ENCODE measurements around the gene HOXD4. TPM values are rescaled to one million over a fixed set of nuclear protein-coding genes. Genes with fewer than 3 reads are reported as not detected.

HOXD4 gene
- total and polyA plus RNA-seq, 7 donors: 0.60 to 8.0 (median 3.8) TPM; not detected in 1

- H3K4me1 ChIP-seq: peaks cover 0 to 8% (median 2%) of the 10 kb centered on the region in 4 donors
- peaks cover 12 to 99% (median 75%) of the 10 kb centered on the region in 3 donors for H3K27me3 ChIP-seq
- 66 to 88% methylated on average over 22 of the region's 22 CpGs for WGBS, 2 donors
- H3K4me3 ChIP-seq: no peak overlapping the region
- intact Hi-C loops (cut with DNase I): loop anchor here (10.0 kb wide), 1 partner anchor 665 kb away; no protein-coding TSS in a partner anchor
- peaks cover 0 to 9% (median 0%) of the 10 kb centered on the region in 4 donors for H3K36me3 ChIP-seq
- no peaks in the 10 kb centered on the region for H3K9me3 ChIP-seq
- H3K27ac ChIP-seq: no peak overlapping the region
- DNase-seq: no peak
- TF ChIP-seq POLR2AphosphoS5 (IDR thresholded peaks at IDR 0.05) (no peak), EP300 (IDR thresholded peaks at IDR 0.05) (no peak), POLR2A (IDR thresholded peaks at IDR 0.05) (no peak)
- TF ChIP-seq, protein P1, sequence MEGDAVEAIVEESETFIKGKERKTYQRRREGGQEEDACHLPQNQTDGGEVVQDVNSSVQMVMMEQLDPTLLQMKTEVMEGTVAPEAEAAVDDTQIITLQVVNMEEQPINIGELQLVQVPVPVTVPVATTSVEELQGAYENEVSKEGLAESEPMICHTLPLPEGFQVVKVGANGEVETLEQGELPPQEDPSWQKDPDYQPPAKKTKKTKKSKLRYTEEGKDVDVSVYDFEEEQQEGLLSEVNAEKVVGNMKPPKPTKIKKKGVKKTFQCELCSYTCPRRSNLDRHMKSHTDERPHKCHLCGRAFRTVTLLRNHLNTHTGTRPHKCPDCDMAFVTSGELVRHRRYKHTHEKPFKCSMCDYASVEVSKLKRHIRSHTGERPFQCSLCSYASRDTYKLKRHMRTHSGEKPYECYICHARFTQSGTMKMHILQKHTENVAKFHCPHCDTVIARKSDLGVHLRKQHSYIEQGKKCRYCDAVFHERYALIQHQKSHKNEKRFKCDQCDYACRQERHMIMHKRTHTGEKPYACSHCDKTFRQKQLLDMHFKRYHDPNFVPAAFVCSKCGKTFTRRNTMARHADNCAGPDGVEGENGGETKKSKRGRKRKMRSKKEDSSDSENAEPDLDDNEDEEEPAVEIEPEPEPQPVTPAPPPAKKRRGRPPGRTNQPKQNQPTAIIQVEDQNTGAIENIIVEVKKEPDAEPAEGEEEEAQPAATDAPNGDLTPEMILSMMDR (IDR thresholded peaks at IDR 0.05): no peak
Measured at GRCh38 chr2:176149481-176149938, 1.8 kb upstream of the HOXD4 start.

- intact Hi-C loops (cut with DNase I): loop anchor here (10.0 kb wide), 1 partner anchor 665 kb away; no protein-coding TSS in a partner anchor
- Histone ChIP-seq H3K9me3 (no peaks in the 10 kb centered on the region), H3K27me3 (peaks cover 12 to 99% (median 80%) of the 10 kb centered on the region in 3 donors), H3K36me3 (peaks cover 0 to 9% (median 0%) of the 10 kb centered on the region in 4 donors), H3K4me3 (no peak overlapping the region), H3K4me1 (peaks cover 0 to 8% (median 2%) of the 10 kb centered on the region in 4 donors), H3K27ac (no peak overlapping the region)
- TF ChIP-seq EP300 (IDR thresholded peaks at IDR 0.05) (no peak), POLR2A (IDR thresholded peaks at IDR 0.05) (no peak), POLR2AphosphoS5 (IDR thresholded peaks at IDR 0.05) (no peak)
- TF ChIP-seq, protein P1 (IDR thresholded peaks at IDR 0.05): no peak
- WGBS, 2 donors: 61 to 83% methylated on average over 24 of the region's 24 CpGs
- DNase-seq: no peak
Measured at GRCh38 chr2:176149939-176150583, 1.3 kb upstream of the HOXD4 start.

DNA sequence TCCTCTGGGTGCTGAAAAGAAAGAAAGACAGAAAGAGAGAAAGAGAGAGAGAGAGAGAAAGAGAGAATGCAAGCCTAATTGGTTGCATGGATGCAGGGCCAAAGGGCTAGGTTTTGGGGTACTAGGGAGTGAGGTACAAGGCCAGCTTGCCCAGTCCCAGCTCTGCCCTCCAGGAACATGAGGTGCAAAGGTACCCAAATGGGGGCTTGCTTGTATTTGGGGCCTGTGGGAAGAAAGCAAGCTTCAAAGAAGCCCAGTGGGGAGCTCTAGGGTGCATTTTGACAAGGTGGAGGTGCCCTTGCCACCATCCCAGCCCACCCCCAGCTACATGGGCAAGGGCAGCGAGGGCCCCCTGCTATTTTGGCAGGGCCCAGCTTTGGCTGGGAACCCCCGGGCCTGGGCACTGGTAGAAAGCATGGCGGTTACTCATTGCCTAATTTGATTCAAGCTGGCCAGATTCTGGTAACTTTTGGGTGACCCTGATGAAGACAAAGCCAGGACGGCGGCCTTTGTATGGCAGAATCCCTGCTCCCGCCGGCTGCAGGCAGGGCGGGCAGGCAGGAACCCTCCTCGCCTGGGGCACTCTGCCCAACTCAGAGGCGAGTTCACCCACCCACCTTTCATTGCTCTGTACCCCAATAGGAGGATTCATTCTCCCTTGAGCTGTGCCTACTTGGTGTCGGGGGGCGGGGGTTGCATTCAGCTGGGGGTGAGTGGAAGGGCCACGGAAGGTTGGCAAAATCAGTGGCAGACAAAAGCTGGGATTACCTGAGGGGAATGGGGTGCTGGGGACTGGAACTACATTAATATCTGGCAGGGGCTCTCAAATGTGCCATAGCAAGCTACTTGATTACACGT is 537 bp upstream of the HOXD4 start:
- DNase-seq: no peak
- WGBS, 2 donors: 68 to 87% methylated on average over 14 of the region's 14 CpGs
- Histone ChIP-seq H3K36me3 (peaks cover 0 to 9% (median 0%) of the 10 kb centered on the region in 4 donors), H3K4me3 (no peak overlapping the region), H3K27me3 (peaks cover 12 to 99% (median 86%) of the 10 kb centered on the region in 3 donors), H3K4me1 (peaks cover 0 to 7% (median 2%) of the 10 kb centered on the region in 4 donors), H3K9me3 (no peaks in the 10 kb centered on the region), H3K27ac (no peak overlapping the region)
- no peak for TF ChIP-seq POLR2AphosphoS5 (IDR thresholded peaks at IDR 0.05)
- TF ChIP-seq POLR2A (IDR thresholded peaks at IDR 0.05): no peak
- TF ChIP-seq EP300 (IDR thresholded peaks at IDR 0.05): no peak
- TF ChIP-seq, protein P1 (IDR thresholded peaks at IDR 0.05): no peak
- intact Hi-C loops (cut with DNase I): no loop called here

DNA sequence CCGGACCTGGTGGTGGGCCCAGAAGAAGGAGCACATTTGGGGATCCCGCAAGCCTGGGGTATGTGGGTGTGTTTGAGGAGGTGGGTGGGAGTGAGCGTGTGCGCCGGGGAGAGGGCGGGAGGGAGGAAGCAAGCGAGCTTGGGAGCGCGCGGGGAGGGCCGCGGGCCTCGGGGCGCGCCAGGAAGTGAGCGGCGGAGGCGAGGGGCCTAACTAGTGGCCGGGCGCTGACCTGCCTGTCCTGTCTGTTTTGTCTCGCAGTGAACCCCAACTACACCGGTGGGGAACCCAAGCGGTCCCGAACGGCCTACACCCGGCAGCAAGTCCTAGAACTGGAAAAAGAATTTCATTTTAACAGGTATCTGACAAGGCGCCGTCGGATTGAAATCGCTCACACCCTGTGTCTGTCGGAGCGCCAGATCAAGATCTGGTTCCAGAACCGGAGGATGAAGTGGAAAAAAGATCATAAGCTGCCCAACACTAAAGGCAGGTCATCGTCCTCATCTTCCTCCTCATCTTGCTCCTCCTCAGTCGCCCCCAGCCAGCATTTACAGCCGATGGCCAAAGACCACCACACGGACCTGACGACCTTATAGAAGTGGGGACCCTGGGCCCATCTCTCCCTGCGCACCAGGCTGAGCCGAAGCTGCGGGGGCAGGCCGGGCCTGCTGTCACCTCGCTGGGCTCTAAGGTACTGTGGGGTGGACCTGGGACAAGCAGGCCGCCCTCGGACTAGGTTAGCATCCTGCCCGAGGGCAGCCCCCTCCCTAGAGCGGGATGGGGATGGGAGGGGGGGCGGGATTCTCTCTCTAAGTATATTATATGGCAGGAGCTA is 1.2 kb downstream of the HOXD4 start:
- H3K4me3 ChIP-seq: no peak overlapping the region
- TF ChIP-seq EP300 (IDR thresholded peaks at IDR 0.05) (no peak), POLR2AphosphoS5 (IDR thresholded peaks at IDR 0.05) (no peak), POLR2A (IDR thresholded peaks at IDR 0.05) (no peak)
- TF ChIP-seq, protein P1 (IDR thresholded peaks at IDR 0.05): no peak
- H3K27ac ChIP-seq: no peak overlapping the region
- H3K9me3 ChIP-seq: no peaks in the 10 kb centered on the region
- H3K27me3 ChIP-seq: peaks cover 22 to 99% (median 86%) of the 10 kb centered on the region in 3 donors
- H3K4me1 ChIP-seq: peaks cover 0 to 12% (median 5%) of the 10 kb centered on the region in 4 donors
- DNase-seq: no peak
- 55 to 83% methylated on average over 48 of the region's 48 CpGs for WGBS, 2 donors
- peaks cover 0 to 9% (median 0%) of the 10 kb centered on the region in 4 donors for H3K36me3 ChIP-seq
- intact Hi-C loops (cut with DNase I): no loop called here

All from sigmoid colon (tissue), 7 donors.